Mucosa of descending colon (tissue), 3 donors: ENCODE measurements around the gene THBS3. TPM values are rescaled to one million over a fixed set of nuclear protein-coding genes. Genes with fewer than 3 reads are reported as not detected.

ENCODE experiments used
- ATAC-seq: fragments of 200-7000 bp; cut with Tn5 transposase; one replicate; pipeline ENCODE4 v1.9.1; 2020; ENCODE audit warnings: mild to moderate bottlenecking, moderate library complexity
- DNase-seq, 3 donors: peaks; one replicate each; pipeline ENCODE4 v3.0.0-alpha.2; 2020
- H3K36me3 ChIP-seq: fragments of 200-600 bp; one replicate; pipeline ENCODE4 v1.8.0; 2021; ENCODE audit warnings: low read depth, mild to moderate bottlenecking
- H3K4me1 ChIP-seq: fragments of 200-600 bp; one replicate; pipeline ENCODE4 v1.8.0; 2021; ENCODE audit warnings: low read depth, mild to moderate bottlenecking
- H3K4me3 ChIP-seq: fragments of 200-600 bp; one replicate; pipeline ENCODE4 v1.8.0; 2021; ENCODE audit warnings: mild to moderate bottlenecking
- H3K9me3 ChIP-seq: fragments of 200-600 bp; one replicate; pipeline ENCODE4 v1.8.0; 2021; ENCODE audit warnings: mild to moderate bottlenecking
- intact Hi-C, 2 donors: fragments of 100-400 bp; cut with DNase I in 1 of 2; cut with micrococcal nuclease in 1 of 2; formaldehyde crosslinking; loops; one replicate each; pipeline versions ENCODE4 v1.11.0 to v1.11.1; 2022; cut with DNase I, micrococcal nuclease
- total RNA-seq, 3 donors: library from RNA; stranded (reverse); fragmentation: NEBNext Ultra II Directional in 2 of 3; extraction: Animal tissue kit (Norgen Biotek cat#: 25700) in 2 of 3; gene quantifications; one replicate each; pipeline versions ENCODE4 v1.2.1 to v1.2.4, GENCODE V29; 2021 to 2023
- TF ChIP-seq, protein P1 (sequence below): fragments of 200-600 bp; IDR thresholded peaks from one replicate; pipeline ENCODE4 v1.8.0; 2022; ENCODE audit warnings: antibody characterized with exemption, mild to moderate bottlenecking
- donor health status: DM: no; HTN: no; CAD: no; lungs with moderate emphysema.
- donor health status: DM: no; HTN: no; CAD: no.
- donor health status: DM: no; HTN: yes; CAD: no.

Gene THBS3
- total RNA-seq, 3 donors from 2014 or later, result 22.4 to 35.9 (median 33.9) TPM

DNA sequence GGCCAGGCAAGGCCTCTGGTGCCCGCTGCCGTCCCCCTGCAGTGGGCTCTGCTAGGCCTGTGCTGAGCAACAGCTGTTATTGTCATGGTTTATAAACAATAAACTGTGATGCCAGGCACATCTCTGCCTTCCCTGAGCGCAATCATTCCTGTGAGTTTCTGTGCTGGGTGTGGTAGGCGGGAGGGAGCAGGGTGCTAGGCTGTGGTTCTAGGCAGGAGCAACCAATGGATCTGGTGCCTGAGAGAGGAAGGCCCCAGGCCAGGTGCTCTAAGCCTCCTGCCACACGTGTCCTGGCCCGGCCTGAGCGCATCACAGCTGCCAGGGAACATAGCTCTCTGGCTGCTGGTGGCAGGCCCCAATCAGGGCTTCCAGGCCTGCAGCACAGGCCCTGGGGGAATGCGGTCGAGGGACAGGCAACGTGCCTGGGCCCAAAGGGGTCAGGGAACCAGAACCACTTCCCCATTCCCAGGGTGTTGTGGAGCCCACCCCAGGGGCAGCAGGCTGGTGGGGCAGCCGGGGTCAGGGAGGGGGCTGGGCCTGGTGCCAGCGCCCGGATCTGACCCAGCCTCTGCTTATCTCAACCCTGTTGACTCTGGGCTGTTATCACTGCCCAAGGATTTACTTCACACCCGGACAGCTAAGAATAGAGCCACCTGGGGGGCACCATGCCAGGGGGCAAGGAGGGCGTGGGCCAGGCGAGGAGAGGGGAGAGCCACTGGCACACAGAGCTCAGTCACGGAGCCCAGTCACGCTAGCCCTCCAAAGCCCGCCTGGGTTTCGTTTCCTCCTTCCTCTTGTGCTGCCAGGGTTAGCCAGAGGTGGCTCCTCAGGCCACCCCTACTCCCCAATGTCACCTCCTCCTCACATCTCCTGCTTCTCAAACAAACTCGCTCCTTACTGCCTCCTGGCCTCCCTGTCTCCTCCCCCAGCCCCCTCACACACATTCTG, 22.6 kb downstream of the THBS3 start:
- DNase-seq, result peak in 2 of 3 donors; percentile 72 to 80
- TF ChIP-seq, protein P1, sequence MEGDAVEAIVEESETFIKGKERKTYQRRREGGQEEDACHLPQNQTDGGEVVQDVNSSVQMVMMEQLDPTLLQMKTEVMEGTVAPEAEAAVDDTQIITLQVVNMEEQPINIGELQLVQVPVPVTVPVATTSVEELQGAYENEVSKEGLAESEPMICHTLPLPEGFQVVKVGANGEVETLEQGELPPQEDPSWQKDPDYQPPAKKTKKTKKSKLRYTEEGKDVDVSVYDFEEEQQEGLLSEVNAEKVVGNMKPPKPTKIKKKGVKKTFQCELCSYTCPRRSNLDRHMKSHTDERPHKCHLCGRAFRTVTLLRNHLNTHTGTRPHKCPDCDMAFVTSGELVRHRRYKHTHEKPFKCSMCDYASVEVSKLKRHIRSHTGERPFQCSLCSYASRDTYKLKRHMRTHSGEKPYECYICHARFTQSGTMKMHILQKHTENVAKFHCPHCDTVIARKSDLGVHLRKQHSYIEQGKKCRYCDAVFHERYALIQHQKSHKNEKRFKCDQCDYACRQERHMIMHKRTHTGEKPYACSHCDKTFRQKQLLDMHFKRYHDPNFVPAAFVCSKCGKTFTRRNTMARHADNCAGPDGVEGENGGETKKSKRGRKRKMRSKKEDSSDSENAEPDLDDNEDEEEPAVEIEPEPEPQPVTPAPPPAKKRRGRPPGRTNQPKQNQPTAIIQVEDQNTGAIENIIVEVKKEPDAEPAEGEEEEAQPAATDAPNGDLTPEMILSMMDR, result no peak
- ATAC-seq, result peak; percentile 72
- Histone ChIP-seq H3K9me3 (no peaks in the 10 kb centered on the region), H3K4me1 (peaks cover 20% of the 10 kb centered on the region), H3K36me3 (no peaks in the 10 kb centered on the region), H3K4me3 (no peak overlapping the region)
- intact Hi-C loops, result no loop called here

DNA sequence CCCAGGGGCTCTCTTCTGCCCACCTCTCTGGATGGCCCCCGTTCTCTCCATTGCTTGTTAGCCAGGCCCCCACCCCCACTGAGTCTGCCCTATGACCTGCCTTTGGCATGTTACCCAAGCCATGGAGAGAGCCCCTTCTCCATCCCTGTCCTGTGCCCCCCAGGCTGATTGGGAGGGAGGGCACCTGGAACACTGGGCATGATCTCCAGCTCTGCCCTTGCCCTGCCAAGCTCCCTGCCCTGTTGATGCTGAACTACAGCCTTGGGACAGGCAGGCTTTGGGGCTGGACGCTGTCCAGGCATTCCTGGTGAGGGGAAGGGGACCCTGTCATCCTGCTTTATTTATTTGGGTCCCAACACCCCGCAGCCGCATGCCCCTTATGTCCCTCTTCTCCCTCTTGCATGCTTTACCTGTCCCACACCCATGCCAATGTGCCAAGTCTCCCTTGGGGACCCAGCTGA, 23.3 kb downstream of the THBS3 start:
- ATAC-seq (no peak), DNase-seq (peak in 1 of 3 donors; percentile 36)
- no peak overlapping the region for H3K4me3 ChIP-seq
- intact Hi-C loops, result no loop called here
- H3K36me3 ChIP-seq, result no peaks in the 10 kb centered on the region
- peaks cover 20% of the 10 kb centered on the region for H3K4me1 ChIP-seq
- H3K9me3 ChIP-seq, result no peaks in the 10 kb centered on the region
- TF ChIP-seq, protein P1, result no peak

DNA sequence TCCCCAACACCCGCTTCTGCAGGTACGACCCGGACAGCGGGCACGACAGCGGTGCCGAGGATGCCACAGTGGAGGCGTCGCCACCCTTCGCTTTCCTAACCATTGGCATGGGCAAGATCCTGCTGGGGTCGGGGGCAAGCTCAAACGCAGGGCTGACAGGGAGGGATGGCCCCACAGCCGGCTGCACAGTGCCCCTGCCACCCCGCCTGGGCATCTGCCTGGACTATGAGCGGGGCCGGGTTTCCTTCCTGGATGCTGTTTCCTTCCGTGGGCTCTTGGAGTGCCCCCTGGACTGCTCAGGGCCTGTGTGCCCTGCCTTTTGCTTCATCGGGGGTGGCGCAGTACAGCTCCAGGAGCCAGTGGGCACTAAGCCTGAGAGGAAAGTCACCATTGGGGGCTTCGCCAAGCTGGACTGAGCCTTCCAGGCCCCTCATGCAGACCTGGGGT, 23.9 kb downstream of the THBS3 start:
- DNase-seq, result peak in 1 of 3 donors; percentile 32
- TF ChIP-seq, protein P1, result no peak
- intact Hi-C loops, result no loop called here
- Histone ChIP-seq H3K36me3 (no peaks in the 10 kb centered on the region), H3K4me3 (no peak overlapping the region), H3K4me1 (peaks cover 20% of the 10 kb centered on the region), H3K9me3 (no peaks in the 10 kb centered on the region)
- ATAC-seq, result no peak

DNA sequence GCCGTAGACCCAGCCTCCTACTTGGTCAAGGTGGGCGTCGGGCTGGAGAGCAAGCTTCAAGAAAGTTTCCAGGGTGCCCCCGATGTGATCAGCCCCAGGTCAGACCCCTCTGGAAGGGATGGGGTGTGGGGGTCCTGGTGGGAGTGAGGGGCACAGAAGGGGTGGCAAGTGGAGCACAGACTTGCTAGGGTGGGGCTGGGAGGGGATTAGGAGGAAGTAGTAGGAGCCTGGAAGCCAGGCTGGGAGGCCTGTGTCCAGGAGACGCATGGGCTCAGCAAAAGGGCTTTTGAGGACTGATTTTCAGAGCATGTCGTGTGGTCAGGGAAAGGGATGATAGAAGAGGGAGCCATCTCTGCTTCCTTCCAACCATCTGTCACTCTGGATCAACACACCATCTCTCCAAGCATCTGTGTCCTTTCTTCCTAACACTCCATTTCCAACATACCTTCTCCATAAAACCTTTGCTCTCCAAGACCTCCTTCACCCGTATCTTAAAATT, 25.6 kb downstream of the THBS3 start:
- Histone ChIP-seq H3K4me1 (peaks cover 10% of the 10 kb centered on the region), H3K9me3 (no peaks in the 10 kb centered on the region), H3K4me3 (no peak overlapping the region), H3K36me3 (no peaks in the 10 kb centered on the region)
- intact Hi-C loops, result no loop called here
- TF ChIP-seq, protein P1, result no peak
- ATAC-seq (no peak), DNase-seq (peak in 1 of 3 donors; percentile 1)

DNA sequence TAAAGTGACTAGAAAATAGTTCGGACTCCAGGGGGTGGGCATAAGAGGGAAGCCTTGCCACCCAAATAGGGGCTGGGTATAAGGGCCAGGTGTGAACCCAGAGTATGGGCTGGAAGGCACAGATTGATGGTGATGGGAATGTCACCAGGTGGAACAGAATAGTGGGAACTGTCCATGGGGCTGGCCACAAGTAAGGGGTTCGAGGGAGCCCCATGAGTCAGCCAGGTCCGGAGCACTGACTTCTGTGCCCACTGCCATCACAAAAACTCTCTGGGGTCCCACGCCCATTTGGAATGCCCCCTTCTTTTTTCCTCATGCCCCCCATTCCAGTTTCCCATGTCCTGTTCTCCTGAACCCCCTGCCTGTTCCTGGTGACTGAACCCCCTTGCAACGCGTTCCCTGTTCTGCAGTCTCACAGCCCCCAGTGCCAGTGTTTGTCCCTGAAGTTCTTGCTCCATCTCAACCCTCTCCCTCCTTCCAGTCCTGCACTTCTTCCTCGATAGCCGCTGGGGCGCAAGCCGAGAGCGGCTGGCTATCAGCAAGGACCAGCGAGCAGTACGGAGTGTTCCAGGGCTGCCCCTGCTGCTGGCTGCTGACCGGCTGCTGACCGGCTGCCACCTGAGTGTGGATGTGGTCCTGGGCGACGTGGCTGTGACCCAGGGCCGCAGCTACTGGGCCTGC, 26.2 kb downstream of the THBS3 start:
- no peak overlapping the region for H3K4me3 ChIP-seq
- TF ChIP-seq, protein P1, result no peak
- no peaks in the 10 kb centered on the region for H3K36me3 ChIP-seq
- intact Hi-C loops, result no loop called here
- no peaks in the 10 kb centered on the region for H3K9me3 ChIP-seq
- DNase-seq, result peak in 2 of 3 donors; percentile 25 to 50
- no peak for ATAC-seq
- peaks cover 13% of the 10 kb centered on the region for H3K4me1 ChIP-seq
